GM19043 (cell line): ENCODE data around the gene FYTTD1.
A peak's percentile ranks its signal among the peaks of the same experiment; 100 is the strongest.

Experiments
- ATAC-seq: cut with Tn5 transposase; IDR thresholded peaks from one replicate; pipeline ENCODE4 v1.9.1; 2021; ENCODE audit warnings: low read depth; ENCODE audit not compliant: unreplicated experiment

Gene FYTTD1

DNA sequence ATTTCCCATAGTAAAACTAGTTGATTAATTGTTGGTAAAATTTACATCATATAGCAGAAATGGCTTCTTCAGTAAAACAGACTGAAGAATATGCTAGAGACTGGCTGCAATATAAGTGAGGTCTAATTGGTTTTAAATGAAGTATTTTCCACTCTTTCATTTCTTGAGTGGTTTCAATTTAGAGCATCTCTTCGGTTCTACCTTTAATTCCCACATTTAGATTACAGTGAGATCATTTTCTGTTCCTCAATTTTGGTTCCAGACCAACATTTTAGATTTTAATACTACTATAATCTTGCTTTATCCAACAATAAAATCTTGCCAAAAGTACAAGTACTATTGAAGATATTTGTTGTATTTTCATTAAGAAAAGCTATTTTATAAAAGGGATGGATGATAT lies 40.4 kb downstream of the FYTTD1 start:
- ATAC-seq, result no peak

DNA sequence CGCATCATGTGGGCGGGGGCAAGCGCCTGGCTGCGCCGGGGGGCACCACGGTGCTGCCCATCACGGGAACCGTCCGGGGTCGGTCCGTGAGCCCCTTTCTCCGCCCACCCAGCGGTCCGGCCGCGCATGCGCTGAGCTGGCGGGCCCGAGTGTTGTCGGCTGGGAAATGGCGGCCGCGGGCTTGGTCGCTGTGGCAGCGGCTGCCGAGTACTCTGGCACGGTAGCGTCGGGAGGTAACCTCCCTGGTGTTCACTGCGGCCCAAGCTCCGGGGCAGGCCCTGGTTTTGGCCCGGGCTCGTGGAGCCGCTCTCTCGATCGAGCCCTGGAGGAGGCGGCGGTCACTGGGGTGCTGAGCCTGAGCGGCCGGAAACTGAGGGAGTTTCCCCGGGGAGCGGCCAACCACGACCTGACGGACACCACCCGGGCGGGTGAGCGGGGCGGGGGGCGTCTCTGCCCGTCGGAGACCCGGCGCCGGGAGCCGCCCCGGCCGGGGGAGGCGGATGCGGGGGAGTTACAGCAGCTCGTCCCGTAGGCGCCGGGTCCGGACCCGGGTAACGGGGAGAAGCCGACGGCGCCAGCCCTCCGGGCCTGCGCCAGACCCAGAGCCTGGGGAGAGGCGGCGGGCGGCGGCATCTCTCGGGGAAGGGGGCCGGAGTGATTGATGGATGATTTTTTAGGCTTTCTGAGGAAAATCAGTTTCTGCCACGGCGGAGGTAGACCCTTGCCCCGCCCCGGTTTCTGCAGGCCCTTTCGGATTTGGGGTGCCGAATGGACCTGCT lies 41.6 kb downstream of the FYTTD1 start, which contains the start of gene LRCH3:
Gene LRCH3, plus strand, starts transcription at position 142 of the 779 bp plus-strand sequence. Its CDS starts 25 bp downstream, at position 167.
- peak; percentile 72 for ATAC-seq

- peak; percentile 12 for ATAC-seq
These were observed 42.4 kb downstream of the FYTTD1 start for GRCh38 chr3:197791892-197792647.

GRCh38 chr3:197793247-197793646 lies 43.6 kb downstream of the FYTTD1 start:
- ATAC-seq, result no peak

DNA sequence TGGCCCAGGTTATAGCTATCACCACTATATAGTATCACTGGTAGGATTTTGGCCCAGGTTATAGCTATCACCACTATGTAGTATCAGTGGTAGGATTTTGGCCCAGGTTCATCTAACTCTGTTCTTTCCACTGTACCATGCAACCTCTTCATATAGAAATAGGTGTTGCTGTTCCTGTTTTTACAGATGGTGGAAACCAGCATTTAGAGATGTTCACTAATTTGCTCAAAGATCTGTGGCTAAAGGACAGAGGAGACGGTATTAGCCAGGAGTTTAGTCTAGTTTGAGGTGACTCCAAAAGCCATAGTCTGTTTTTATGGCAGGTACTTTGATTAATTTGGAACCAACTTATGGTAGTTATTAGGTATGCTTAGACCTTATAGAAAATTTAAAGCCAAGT lies 44.4 kb downstream of the FYTTD1 start:
- ATAC-seq, result no peak

DNA sequence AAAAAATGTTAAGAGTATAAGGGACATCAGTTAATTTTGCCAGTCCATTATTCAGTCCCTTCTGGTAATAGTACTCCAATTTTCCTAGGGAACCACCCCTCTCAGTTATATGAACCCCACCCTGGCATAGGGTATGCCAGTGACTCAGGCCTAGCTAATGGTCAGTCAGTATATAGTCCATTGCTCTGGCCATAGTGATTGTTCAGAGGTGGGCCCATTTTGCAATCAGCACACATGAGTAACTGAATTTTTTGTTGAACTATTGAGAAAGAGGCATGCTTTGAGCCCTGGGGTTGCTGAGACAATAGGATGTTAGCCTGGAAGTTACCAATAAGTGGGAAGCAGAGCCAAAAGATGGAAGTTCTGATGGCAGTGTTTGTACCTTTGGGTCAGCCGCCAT lies 45.5 kb downstream of the FYTTD1 start:
- ATAC-seq, result no peak

DNA sequence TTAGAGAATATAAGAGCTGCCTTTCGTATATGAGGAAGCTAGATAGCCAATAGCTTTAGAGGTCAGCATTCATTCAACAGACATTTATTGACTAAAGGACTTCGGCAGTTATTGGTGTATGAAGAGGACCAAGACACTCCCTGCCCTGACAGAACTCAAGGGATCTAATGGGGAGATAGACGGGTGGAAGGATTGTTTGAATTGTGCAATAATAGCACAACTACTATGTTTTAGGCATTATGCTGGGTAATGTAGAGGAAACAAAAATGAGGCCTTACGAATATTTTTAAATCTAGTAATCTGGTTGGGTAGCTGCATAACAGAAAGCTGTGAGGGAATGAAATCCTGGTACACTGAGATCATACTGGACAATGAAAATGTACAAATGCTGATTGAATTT lies 46.4 kb downstream of the FYTTD1 start:
- ATAC-seq, result no peak

DNA sequence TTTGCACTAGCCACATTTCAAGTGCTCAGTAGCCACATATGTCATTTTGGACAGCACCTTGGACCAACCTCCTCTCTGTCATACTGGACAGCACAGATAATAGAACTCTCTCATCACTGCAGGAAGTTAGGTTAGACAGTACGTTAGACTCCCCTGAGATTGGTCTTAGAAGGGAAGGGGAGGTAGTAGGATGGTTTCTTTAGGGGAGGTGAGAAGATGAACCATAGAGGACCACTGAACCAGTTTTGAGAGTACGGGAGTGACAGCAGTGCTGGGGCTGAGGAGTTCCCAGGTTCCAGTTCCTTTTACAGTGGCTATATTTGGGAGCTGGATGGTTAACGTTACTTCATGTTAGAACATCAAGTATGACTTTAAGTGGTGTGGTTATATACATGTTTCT lies 49.2 kb downstream of the FYTTD1 start:
- ATAC-seq, result no peak

- ATAC-seq, result no peak
These were observed 50.7 kb downstream of the FYTTD1 start for GRCh38 chr3:197800379-197800778.

- peak; percentile 50 for ATAC-seq
These were observed 52.5 kb downstream of the FYTTD1 start for GRCh38 chr3:197801891-197802778.

- ATAC-seq, result no peak
These were observed 53.2 kb downstream of the FYTTD1 start for GRCh38 chr3:197802779-197803459.

DNA sequence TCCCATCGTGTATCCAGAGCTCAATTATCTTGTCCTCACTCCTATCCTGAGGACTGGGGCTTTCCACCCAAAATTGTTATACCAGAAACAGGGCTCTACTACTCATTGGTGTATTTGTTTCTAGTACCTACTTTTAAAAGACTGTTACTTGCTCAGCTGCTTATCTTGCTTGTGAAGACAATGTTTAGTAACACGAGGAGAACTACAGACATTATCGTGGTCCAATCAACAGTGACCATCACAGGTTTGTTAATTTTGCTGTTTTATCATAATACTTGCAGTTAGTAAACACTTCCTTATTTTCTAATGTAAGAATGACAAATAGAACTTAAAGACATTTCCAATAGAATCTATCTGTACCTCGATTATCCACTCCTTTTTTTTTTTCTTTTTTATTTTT lies 54.8 kb downstream of the FYTTD1 start:
- no peak for ATAC-seq

GRCh38 chr3:197807969-197808587 lies 58.4 kb downstream of the FYTTD1 start:
- ATAC-seq, result no peak

DNA sequence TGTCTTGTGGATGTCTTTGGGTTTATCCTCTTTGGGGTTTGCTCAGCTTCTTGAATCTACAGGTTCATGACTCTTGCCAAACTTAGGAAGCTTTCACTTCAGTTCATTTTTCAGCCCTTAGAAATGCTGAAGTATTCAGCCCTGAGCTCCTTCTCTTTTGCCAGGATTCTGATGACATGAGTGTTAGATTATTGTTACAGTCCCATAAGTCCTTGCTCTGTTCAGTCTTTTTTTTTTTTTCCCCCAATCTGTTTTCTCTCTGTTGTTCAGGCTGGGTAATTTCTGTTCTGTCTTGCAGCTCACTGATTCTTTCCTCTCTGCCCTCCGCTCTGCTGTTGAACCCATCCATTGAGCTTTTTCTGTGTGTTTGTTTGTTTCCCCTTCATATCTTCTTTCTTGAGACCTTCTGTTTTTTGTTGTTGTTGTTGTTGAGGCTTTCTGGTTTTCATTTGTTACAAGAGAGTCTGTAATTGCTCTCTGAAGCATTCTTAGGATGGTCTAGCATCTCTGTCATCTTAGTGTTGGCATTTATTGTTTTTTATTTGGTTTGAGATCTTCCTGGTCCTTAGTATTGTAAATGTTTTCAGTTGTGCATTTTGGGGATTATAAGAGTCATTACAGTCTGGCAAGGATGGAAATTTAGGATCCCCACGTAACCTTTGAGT lies 59.8 kb downstream of the FYTTD1 start:
- ATAC-seq, result no peak

GRCh38 chr3:197810901-197811300 lies 61.2 kb downstream of the FYTTD1 start:
- ATAC-seq, result no peak

DNA sequence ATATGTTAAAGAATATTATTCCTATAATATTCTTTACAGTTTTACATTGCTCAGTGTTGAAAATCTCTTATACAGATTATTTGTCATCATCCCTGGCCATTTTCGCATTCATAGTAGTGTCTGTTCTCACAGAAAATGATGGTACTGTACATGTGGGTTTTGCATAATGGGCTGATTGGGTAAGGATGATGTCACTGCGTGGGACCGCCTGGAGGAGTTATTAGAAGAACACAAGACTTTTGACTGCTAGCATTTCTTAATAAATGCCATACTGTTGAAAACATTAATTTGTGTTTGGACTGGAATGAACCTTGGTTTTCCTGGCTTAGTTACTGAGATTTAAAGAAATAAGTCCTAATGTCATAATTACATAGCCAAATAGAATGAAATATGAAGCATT lies 61.7 kb downstream of the FYTTD1 start:
- no peak for ATAC-seq

DNA sequence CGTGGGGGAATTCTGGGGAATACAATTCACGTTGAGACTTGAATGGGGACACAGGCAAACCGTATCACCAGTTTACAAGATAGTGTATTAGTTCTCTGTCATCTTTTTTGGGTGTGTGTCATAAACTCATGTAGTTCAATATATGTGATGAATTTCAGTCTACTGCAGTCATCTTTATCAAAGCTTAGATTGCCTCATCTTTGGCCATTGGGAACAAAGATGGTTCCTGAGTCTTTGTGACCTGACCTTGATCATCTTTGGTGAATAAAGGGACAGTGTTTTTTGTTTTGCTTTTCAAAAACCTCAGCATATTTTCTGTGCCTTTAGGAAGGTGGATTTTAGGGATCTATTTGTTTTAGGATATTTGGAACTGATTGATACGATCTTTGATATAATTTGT lies 64.7 kb downstream of the FYTTD1 start:
- ATAC-seq, result no peak

DNA sequence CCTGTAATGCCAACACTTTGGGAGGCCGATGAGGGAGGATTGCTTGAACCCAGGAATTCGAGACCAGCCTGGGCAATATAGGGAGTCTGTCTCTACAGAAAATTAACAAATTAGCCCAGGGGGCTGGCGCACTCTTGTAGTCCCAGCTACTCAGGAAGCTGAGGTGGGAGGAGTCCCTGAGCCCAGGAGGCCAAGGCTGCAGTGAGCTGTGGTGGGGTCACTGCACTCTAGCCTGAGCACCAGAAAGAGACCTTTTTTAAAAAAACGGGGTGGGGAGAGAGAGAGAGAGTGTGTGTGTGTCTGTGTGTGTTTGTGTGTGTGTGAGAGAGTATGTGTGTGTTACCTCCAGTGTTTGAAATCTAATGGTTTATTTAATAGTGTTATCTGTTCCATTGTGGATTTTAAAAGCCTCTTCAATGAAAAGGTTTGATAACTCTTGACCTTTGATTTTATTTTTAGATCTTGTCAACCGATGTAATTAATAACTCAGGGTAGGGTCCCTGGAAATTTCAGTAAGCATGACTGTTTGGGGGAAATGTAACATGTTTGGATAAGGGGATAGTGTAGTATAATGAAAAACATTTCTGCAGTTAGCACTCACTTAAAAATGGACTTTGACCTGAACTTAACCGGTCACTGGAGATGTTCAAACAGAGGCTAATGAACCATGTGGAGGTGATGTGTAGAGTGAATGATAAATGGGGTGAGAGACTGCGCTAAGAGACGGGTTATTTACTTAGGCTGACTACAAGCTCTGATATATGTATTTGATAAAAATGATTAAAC lies 71.1 kb downstream of the FYTTD1 start:
- no peak for ATAC-seq
